ENCODE measurements around the gene STRN.

GRCh38 chr2:36941867-36942266 is 24.5 kb downstream of the STRN start:
- TF ChIP-seq CTCF (IDR thresholded peaks at IDR 0.05; ENCODE audit: low read depth, low read length) (no peak), POLR2A (IDR thresholded peaks at IDR 0.05; ENCODE audit: extremely low read depth, insufficient read length) (no peak), MAX (IDR thresholded peaks at IDR 0.05; ENCODE audit: low read depth, low read length) (no peak)

All from NB4 (cell line).